Measurements from ENCODE around the gene RBFOX2.

RBFOX2 gene

DNA sequence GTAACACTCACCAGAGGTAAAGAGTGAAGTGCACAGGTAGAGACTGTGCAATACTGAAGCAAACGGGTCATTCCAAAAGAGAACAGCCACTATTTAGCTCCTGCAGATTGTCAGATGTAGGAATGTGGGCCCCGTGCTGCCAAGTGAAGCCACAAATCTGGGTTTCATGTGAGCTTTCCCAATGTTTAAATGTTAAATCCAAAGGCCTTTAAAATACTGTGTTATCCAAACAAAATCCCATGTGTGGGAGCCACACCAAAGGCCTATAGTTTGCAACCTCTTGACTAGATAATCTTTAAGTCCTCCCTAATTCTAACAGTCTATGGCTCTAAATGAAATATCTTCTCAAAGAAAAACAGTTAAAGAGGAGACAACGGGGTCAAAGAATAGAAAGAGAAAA lies 43.3 kb downstream of the RBFOX2 start:
- no peak for DNase-seq (ENCODE audit: extremely low read depth, low read depth)
- TF ChIP-seq, protein P1, sequence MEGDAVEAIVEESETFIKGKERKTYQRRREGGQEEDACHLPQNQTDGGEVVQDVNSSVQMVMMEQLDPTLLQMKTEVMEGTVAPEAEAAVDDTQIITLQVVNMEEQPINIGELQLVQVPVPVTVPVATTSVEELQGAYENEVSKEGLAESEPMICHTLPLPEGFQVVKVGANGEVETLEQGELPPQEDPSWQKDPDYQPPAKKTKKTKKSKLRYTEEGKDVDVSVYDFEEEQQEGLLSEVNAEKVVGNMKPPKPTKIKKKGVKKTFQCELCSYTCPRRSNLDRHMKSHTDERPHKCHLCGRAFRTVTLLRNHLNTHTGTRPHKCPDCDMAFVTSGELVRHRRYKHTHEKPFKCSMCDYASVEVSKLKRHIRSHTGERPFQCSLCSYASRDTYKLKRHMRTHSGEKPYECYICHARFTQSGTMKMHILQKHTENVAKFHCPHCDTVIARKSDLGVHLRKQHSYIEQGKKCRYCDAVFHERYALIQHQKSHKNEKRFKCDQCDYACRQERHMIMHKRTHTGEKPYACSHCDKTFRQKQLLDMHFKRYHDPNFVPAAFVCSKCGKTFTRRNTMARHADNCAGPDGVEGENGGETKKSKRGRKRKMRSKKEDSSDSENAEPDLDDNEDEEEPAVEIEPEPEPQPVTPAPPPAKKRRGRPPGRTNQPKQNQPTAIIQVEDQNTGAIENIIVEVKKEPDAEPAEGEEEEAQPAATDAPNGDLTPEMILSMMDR (IDR thresholded peaks at IDR 0.05; ENCODE audit: low read depth, low read length): no peak

DNA sequence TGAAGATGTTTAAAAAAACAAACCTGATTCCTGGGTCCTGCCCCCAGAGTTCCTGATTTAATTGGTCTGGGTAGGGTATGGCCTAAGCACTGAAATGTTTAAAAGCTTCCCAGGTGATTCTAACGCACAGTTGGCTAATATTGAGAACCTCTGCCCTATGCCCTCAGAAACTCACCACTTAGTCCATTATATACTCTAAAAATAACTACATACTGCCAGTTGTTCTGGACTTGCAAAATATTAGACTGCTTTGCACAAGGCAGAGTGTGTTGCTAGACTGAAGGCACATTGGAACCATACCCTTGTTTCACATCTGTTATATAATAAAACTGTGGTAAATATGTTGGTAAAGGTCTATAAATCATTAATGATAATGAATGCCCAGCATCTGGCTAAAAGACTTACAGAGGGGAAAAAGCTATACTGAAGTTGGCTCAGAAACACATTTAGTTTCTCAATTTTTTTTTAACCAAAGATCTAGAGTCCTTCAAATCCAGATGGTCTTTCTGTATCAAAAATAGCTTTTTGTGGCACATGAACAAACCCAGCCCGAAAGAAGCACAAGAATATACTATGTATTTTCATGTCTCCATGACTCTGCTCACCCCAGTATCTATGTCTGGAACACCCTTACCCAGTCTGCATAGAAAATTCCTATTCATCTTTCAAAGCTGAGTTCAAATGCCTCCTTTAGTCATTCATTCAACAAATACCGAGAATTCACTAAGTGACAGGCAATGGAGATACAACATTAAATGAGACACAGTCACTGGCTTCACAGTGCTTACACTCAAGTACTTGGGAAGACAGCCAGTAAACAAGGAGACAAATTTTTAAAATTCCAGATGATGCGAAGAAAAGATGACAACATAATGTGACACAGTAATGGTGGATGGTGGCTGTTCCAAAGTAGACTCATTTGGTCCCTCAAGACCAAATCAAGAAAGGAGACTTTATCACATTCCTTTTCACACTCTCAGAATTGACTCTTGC lies 44.1 kb downstream of the RBFOX2 start:
- no peak for DNase-seq (ENCODE audit: extremely low read depth, low read depth)
- TF ChIP-seq, protein P1 (IDR thresholded peaks at IDR 0.05; ENCODE audit: low read depth, low read length): no peak

DNA sequence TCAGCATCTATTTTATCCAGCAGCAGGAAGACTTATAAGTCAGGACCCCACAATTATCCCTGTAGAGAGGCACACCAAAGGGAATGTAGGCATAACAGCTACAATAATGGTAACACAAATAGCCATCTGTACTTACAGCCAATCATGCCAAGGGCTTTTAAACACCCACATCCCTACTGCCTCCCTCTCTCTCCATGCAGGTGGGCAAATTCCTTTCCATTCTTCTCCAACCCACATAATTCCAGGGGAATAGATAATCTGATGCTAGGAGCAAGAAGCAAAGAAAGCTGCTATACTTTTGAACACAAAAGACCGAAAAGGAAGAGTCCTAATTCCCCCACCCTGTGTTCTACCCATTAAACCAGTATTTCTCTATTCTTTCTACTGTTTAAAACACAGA lies 46.7 kb downstream of the RBFOX2 start:
- TF ChIP-seq, protein P1 (IDR thresholded peaks at IDR 0.05; ENCODE audit: low read depth, low read length): no peak
- no peak for DNase-seq (ENCODE audit: extremely low read depth, low read depth)

DNA sequence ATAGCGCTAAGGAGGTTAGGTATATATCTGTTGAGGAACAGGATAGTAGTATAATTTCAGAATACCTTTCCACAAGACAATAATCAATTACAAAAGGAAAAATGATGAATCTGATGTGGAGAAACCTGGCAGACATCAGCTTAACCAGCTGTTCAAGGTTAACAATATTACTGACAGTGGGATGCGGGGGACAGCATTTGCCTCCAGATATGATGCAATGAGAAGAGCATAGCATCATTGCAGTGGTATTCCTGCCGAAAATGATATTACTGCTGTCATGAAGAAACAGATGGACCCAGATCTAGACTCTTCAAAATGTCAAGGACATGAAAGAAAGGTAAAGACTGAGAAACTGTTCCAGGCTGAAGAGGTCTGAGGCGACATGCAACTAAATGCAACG lies 49.7 kb downstream of the RBFOX2 start:
- TF ChIP-seq, protein P1 (IDR thresholded peaks at IDR 0.05; ENCODE audit: low read depth, low read length): no peak
- no peak for DNase-seq (ENCODE audit: extremely low read depth, low read depth)

DNA sequence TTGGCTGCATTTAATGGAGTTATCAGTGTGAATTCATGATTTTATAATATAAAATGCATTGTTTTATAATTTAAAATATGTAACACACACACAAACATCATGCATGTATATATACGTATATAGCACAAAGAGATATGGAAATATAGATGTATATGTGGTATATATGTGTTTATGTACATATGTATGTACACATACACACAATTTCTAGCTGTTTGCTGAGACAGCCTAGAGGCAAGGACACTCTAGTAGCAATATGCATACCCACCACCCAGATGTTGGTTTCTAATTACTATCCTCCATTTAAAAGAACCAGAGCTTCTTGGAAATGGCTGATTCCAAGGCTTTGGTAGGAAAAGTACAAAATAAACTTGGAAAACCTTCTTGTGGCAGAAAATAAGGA lies 50.4 kb downstream of the RBFOX2 start:
- TF ChIP-seq, protein P1 (IDR thresholded peaks at IDR 0.05; ENCODE audit: low read depth, low read length): no peak
- DNase-seq (ENCODE audit: extremely low read depth, low read depth): no peak

DNA sequence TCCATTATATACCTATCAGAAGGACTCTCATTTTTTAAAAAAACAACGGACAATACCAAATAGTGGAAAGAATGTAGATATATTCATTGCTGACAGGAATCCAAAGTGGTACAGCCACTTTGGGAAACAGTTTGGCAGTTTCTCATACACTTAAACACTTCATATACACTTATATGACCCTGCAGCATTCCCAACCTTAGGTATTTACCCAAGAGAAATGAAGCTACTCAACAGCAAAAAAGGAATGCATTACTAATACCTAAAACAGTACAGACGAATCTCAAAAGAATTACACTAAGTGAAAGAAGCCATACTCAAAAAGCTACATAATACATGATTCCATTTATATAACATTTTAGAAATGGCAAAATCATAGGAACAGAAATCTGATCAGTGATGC lies 51.5 kb downstream of the RBFOX2 start:
- TF ChIP-seq, protein P1 (IDR thresholded peaks at IDR 0.05; ENCODE audit: low read depth, low read length): no peak
- DNase-seq (ENCODE audit: extremely low read depth, low read depth): no peak

DNA sequence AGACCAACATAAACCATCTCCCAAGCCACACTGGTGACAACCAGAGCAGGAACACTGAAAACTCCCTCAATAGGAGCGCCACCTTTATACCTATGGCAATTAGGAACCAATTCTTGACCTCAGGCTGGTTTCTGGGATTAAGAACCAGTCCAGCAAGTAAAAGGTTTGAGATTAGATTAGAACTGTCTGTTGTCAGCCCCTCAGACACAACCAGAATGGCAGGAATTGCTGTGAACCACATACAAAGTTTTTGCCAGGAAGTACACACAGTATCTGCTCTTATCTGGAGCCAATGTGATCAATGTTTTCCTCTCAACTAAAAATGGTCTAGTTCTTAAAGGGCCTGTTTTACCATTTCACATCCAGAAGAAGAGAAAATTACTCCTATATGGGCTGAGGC lies 55.2 kb downstream of the RBFOX2 start:
- TF ChIP-seq, protein P1 (IDR thresholded peaks at IDR 0.05; ENCODE audit: low read depth, low read length): no peak
- DNase-seq (ENCODE audit: extremely low read depth, low read depth): no peak

Data from AG09319 (cell line).